ENCODE measurements around the gene UNC45B.
"Not testable (repeated sequence)": the region's sequence is repeated elsewhere in the genome, so short reads cannot be mapped to it uniquely, and the experiment has no call there.

DNA sequence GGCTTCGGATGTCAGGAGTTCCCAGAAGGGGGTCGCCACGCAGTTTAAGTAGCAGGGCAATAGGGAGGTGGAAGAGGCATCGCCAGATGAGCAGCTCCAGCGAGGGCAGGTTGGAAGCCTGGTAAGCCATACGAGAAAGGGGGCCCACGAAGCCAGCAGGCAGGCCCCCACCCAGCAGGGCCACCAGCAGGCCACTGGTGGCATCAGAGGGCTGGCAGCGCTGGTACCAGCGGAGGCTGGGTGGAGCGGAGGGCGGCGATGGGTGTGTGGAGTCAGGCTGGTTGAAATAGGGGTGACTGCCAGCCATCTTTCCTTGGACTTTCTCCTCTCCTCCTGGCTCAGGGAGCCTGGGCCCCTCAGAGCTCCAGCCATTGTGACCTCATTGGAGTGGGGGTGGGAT is 46.4 kb downstream of the UNC45B start, which contains the start of gene SLC35G3:
- TF ChIP-seq EZH2 (IDR thresholded peaks at IDR 0.05); POLR2AphosphoS5 (IDR thresholded peaks at IDR 0.05; ENCODE audit: borderline replicate concordance, low read depth, low read length): not testable (repeated sequence)
